A549 treated with RU486 at 1 μM for 4 hours (cell line): ENCODE measurements around the gene COQ4. TPM values are rescaled to one million over a fixed set of nuclear protein-coding genes. Genes with fewer than 3 reads are reported as not detected.

Experiments
- total RNA-seq: library from RNA; stranded (reverse); fragments of 200-300 nt; extraction: Qiagen RNA extraction; gene quantifications from 5 replicates; pipeline ENCODE4 v1.2.3, GENCODE V29; 2022; ENCODE audit warnings: low read depth

COQ4 gene
- 47.8 to 60.9 TPM (median 58.4 TPM) in 5 replicates for total RNA-seq

GRCh38 chr9:128322404-128323211 is at the start of gene COQ4, which contains the start of gene TRUB2:
Gene COQ4, plus strand, starts transcription at chr9:128322839. Its CDS starts 20 bp downstream, at chr9:128322859.
Gene TRUB2, minus strand, starts transcription at chr9:128322447. Its CDS starts 39 bp downstream, at chr9:128322408.

DNA sequence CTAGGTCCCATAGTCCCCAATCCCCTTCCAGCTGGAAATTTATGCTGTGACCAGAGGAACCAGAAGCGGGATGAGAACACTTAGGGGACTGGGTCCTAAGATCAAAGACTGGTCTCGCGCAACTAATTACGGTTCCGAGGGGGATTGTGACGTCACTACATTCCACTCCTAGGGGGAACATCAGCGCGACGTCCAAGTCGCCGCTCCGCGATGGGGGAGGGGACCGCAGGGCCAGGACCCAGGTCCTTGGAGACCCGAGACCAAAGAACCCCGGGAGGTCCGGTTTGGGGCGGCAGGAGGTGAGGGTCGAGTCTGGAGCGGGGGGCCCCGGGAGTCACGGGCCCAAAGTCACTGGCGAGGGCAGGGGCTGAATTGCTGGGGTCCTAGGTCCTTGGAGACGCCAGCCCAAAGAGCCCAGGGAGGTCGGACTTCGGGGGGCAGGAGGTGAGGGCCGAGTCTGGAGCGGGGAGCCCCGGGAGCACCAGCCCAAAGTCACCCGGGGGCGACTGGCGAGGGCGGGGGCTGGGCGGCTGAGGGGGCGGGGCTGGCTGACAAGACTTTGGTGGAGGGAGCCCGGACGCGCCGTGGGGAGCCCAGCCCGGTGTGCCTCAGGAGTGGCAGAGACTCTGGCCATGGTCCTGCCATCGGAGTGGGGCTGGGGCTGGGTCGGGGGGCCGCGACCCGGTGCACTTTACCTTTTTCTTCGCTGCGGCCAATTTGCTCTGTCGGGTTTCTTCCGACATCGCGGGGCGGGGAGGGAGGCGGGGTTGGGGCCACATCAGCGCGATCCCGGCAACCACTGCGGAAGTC is 47.2 kb upstream of the COQ4 start, which contains the start of gene GOLGA2:
TSS of gene GOLGA2 (minus strand) at position 810 of the 810 bp plus-strand sequence. CDS start at position 779, 31 bp downstream.

DNA sequence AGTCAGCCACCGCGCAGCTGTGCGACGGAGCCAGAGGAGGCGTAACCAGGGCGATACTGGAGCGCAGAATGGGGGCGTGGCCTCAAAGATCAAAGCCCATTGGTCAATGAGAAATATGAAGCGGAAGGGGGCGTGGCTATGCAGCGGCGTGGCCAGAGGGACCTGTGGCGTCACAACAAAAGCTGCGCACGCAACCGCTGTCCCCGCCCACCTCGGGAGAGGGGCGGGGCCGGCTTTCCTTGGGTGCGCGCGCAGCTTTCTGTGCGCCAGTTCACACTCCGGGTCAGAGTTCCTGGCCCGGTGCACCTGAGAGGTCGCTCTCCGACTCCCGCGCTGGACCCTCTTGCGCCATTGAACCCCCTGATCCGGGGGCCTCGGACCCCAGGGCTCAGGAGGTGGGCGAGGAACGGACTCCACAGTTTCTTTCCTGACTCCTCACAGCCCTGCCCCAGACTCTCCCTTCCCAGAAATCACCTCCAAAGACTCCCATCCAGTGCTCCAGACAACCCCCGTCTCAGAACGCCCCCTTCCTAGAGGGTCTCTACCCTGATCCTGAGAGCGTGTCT is 46.5 kb upstream of the COQ4 start, which contains the start of gene SWI5:
TSS of gene SWI5 (plus strand) at position 269 of the 566 bp plus-strand sequence.

DNA sequence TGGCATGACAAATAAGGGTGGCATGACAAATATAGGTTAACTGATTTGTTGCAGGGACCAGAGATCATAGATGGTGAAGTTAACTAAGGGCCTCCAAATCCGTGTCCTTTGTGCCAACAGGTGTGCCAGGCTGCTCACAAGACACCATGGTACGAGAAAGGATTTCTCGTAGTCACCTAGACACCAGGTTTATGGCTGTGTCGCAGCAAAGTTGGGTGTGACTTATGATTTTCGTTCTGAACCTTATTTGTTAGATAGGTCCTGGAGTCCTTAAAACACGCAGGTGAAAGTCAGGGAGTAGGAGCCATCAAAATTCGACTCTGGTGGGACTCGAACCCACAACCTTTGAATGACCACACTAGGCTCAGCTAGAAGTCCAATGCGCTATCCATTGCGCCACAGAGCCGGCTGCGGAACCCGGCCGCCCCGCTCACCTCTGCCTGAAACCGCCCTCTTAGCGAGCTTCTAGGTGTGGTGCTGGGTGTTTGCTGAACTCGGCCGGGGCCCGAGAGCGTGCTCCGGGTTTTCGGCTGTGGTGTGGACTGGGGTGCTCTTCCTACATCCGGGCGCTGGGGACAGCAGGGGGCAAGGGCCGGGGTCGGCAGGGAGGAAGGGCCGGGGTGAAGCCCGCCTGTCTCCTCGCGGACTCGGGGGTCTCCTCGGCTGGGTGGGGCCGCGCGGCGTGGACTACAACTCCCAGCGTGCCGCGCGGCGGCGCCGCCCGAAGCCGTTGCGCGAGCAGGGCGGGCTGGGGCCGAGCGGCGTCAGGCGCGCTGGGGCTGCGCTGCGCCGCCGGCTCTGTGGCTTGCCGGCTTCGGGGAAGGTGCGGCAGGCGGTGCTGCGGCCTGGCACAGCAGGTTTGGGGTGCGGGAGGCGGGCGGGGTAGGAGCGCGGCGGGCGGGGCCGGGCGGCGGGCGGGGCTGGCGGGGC is 17.4 kb downstream of the COQ4 start, which contains the start of gene SLC27A4:
TSS of gene SLC27A4 (plus strand) at position 767 of the 930 bp plus-strand sequence. CDS start 2,606 bp downstream, outside the sequence.

DNA sequence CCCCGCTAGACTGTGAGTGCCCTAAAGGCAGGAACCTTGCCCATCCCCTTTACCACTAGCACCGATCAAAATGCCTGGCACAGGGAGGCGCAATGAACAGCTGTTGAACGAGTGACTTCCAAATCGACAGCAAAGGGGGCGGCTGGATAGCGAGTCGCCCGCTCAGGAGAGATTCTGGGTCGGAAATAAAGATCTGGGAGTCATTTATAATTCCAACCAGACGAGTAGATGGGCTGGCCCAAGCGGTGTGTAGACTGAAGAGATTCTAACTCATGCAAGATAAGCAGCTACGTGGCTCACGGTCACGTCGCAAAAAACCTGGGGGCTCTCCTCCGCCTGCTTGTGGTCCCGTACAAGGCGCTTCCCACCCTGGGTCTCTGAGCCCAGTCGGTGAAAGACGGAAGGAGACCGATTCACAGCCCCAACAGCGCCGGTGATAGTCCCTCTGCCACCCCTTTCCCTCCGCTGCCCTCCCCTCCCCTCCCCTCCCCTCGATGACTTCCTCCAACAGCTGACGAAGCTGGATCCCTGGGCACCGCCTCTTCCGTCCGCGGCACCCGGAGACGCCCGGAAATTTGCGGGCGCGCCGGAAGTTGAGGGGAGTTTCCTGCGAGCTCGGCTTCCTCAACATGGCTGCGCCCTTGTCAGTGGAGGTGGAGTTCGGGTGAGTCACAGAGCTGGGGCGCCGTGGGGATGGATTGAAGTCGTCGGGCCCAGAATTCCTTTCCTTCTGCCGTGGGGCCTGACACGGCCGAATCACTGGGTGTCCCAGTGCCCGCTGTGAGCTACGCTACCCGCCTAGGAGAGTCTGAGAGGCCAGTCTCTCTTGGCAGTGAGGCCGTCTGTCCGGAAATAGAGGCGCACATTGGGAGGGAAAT is 48.4 kb downstream of the COQ4 start, which contains the start of gene URM1:
TSS of gene URM1 (plus strand) at position 623 of the 878 bp plus-strand sequence. CDS start at position 630, 7 bp downstream.

Other genes starting within 250 kb of the COQ4 start
- 75.7 to 97.4 TPM (median 94.1 TPM) in 5 replicates for gene PTGES2, start 195.1 kb upstream of the COQ4 start, total RNA-seq
- 2.1 to 6.6 TPM (median 3.2 TPM) in 5 replicates for gene LCN2, start 173.4 kb upstream of the COQ4 start, total RNA-seq
- 38.2 to 70.7 TPM (median 67.3 TPM) in 5 replicates for gene BBLN, start 162.6 kb upstream of the COQ4 start, total RNA-seq
- 72.6 to 98.9 TPM (median 87.6 TPM) in 5 replicates for gene CIZ1, start 131.3 kb upstream of the COQ4 start, total RNA-seq
- gene DNM1, start 119.5 kb upstream of the COQ4 start, total RNA-seq: 74.6 to 95.2 TPM (median 86.0 TPM) in 5 replicates
- 39.9 to 48.9 TPM (median 42.6 TPM) in 5 replicates for gene GOLGA2, start 46.8 kb upstream of the COQ4 start, total RNA-seq
- 42.4 to 49.6 TPM (median 45.6 TPM) in 5 replicates for gene SWI5, start 46.6 kb upstream of the COQ4 start, total RNA-seq
- gene TRUB2, start 392 bp upstream of the COQ4 start, total RNA-seq: 43.6 to 69.6 TPM (median 48.8 TPM) in 5 replicates
- gene SLC27A4, start 17.7 kb downstream of the COQ4 start, total RNA-seq: 32.1 to 49.1 TPM (median 43.3 TPM) in 5 replicates
- gene URM1, start 48.5 kb downstream of the COQ4 start, total RNA-seq: 61.4 to 87.4 TPM (median 84.2 TPM) in 5 replicates
- gene CERCAM, start 98.0 kb downstream of the COQ4 start, total RNA-seq: 30.4 to 41.3 TPM (median 35.0 TPM) in 5 replicates
- gene ODF2, start 133.2 kb downstream of the COQ4 start, total RNA-seq: 26.0 to 30.5 TPM (median 29.0 TPM) in 5 replicates
- 27.9 to 31.6 TPM (median 29.9 TPM) in 5 replicates for gene GLE1, start 181.9 kb downstream of the COQ4 start, total RNA-seq
- 125 to 161 TPM (median 144 TPM) in 5 replicates for gene SPTAN1, start 229.7 kb downstream of the COQ4 start, total RNA-seq